ENCODE data around the gene SLC25A21.
A peak's percentile ranks its signal among the peaks of the same experiment; 100 is the strongest.

Gene SLC25A21

DNA sequence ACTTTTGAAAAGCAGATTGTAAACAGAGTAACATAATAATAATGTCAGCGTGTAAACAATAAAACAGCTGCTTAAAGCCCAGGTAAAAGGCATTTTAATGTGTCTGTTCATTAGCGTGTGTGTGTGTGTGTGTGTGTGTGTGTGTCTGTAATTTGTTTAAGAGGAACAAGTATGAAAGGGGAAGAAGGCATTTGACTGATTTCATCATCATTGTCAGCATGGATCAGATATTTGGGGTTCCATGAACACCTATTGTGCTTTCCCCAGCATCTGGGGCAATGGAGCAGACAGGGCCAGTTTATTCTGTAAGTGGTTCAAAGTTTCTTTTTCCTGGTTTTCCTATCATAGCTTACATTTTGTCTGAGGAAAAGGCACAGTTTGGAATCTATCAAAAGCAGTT lies 28.9 kb downstream of the SLC25A21 start:
- DNase-seq (ENCODE audit: low read depth, low spot score) = no peak

DNA sequence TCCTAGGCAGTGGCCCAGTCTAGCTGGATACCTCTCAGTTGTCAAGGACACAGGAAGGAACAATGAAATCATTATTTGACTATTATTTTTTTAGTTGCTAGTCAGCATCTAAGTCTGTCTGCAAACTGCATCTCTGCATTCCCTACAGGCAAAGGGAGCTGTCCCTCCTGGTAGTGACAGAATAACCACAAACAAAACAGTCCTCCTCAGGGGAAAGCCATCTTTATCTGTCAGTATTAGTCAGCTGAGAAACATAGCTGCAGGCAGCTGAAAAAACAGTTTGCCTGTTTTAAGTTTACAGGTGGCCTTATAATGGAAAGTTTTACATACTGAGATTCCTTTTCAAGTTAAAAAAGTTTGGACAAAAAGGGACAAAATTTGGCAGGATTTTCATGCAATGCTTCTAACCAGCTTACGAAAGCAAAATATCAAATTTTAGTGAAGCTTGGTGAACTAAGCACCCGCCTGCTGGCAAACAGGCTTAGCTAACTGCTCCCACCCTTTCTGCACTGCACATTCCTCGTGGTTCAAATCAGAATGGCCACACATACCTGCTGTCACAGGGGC lies 29.5 kb downstream of the SLC25A21 start:
- peak; percentile 10 for DNase-seq (ENCODE audit: low read depth, low spot score)

DNA sequence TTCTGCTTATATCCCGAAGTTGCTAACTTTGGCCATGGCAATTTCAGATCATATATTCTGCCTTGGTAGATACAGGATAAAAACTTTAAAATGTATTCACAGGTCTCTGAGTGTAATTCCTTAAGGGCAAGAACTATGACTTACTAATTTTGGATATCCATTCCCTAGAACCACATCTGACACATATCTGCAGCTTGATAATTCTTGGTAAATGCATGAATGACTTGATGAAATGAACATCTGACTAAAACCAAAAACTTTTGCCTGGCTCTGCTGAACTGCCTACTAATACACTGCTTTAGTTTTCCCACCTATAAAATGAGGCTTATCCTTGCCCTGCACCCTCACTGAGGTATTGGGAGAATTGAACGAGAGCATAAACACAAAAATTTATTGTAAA lies 32.2 kb downstream of the SLC25A21 start:
- no peak for DNase-seq (ENCODE audit: low read depth, low spot score)

DNA sequence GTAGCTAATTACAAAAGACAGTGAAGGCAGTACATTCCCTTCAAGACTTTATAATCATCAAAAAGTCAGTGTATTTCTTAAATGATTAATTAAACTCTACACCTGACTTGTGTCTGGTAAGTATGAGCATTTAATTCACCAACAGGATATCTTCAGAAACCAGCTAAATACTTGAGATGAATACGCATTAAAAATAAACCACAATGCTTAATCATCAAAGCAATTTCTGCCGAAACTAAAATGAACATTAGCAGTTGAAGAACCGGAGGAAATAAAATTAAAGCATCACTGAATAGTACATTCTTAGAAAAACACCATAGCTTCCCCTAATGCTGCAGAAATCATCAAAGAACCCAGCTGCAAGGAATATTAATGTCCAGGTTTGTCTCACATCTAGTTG lies 32.7 kb downstream of the SLC25A21 start:
- no peak for DNase-seq (ENCODE audit: low read depth, low spot score)

DNA sequence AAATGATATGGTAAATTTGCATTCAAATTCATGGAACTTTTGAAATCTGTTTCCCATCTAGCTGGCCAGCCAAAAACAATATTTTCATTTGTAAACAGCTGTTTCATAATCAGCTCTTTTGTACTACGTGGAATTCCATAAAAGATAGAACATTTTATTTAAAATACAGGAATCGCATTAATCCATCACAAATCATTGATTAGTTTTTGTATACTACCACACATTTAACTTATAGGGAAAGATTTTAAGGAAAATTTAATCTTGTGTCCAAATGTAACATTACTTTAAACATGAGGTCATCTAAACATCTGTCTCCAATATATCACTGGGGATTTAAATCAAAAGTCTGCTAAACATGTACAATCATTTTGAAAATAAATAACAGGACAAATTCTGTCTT lies 33.5 kb downstream of the SLC25A21 start:
- DNase-seq (ENCODE audit: low read depth, low spot score) = no peak

DNA sequence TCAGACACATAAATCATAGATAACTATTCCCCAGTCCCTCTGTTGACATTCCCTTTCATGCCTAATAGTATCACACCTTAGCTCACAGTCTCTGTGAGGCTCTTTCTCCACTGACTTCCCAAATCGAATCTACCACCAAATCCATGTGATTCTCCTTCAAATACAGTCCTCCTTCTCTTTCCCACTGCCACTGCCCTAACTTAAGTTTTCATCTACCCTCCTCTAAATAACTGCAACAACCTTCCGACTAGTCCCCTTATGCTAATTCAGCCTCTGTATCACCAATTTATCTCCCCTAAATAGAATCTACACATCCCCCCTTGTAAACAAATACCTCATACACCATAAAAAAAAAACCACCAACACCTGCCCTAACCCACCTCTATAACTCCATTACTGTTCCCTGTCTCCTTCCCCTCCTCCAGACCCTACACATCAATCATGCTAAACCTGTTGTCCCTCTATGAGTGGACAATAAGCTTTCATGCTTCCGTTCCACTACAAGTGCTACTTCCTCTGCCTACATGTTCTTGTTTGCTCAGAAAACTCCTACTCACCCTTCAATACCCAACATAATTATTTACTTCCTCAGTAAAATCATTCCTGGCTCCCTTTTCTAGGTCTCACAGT lies 39.0 kb downstream of the SLC25A21 start:
- DNase-seq (ENCODE audit: low read depth, low spot score) = no peak

DNA sequence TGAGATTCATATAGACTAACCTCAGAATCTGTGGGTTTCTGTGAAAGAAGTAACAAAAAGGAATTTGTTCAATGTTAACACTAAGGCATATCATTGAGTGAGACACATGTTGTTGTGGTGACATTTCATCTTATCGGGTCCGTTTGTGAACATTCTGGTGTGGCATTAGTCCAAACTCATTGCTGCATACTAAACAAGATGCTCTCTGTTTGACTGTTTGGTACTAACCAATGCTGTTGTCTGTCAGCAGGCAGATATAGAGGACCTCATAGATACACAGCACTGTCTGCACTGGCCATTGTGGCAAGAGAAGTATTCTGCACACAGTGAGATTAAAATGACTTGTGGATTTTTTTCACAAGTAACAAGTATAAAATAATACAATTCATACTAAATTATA lies 41.2 kb downstream of the SLC25A21 start:
- no peak for DNase-seq (ENCODE audit: low read depth, low spot score)

DNA sequence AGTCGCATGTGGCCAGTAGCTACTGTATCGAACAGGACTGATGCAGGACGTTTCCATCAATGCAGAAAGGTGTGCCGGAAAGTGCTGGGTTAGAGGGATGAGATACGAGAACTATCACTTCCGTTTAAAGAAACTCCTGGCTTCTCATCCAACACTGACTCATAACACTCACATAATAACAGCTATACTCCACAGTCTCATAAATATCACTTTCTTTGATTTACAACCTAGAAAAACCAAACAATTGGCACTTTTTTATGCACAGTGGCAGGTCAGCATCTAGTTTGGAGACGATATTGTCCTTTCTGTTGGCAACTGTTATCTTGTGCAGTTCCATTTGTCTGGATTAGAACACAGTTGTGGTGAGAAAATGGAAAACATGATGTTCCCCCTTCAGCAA lies 43.4 kb downstream of the SLC25A21 start:
- no peak for DNase-seq (ENCODE audit: low read depth, low spot score)

DNA sequence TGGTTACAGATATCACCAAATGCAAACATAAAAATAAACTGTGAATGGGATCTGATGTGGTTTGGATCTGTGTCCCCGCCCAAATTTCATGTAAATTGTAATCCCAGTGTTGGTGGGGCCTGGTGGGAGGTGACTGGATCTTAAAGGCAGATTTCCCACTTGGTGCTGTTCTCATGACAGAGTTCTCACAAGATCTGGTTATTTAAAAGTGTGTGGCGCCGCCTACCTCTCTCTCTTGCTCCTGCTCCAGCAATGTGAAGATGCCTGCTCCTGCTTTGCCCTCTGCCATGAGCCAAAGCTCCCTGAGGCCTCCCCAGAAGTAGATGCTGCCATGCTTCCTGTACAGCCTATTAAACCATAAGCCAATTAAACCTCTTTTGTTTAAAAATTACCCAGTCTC lies 47.8 kb downstream of the SLC25A21 start:
- DNase-seq (ENCODE audit: low read depth, low spot score) = no peak

DNA sequence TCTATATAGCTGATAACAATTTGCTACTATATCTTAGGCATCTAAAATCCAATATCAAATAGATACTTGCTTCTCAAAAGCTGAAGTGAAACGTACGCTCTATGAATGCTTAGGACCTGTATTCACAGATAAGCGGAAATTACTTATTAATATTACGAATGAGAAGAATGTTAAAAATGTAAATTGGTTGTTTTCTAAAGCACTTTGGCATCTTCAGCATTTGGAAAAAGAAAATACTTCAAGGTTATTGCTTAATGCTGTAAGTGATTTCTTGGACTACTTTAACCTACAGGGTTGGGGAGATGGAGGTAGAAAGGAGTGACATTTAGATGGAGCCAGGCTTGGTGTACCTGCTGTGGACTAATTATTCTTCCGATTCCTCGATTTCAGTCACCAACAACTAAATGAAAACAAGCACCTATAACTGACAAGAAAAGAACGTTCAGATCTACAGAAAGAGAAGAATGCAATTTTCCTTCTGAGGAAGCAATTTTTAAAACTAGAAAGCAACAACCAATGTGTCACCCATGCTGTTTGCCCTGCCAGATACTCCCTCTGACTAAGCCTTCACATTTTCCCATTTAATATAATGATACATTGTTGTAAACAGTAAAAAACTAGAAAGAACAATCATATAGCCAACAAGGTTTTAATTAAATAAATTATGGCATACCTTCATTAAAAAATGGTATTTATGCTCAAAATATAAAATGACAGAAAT lies 49.3 kb downstream of the SLC25A21 start:
- DNase-seq (ENCODE audit: low read depth, low spot score) = no peak

DNA sequence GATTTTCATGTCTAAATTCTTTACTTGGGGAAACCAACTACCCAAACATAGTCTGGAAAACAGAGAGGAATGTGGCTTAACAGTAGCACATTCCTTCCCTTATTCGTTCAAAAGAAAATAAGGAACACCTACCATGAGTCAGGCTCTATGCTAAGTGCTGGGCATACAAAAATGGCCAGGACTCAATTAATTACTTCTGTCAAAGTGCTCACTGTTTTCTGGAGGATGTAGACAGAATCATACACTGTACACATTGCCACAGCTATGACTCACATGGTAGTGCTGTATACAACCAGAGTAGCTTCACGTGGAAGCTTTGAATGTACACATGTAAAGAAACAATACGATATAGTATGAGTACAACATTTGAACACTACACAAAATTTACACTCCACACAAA lies 50.1 kb downstream of the SLC25A21 start:
- no peak for DNase-seq (ENCODE audit: low read depth, low spot score)

DNA sequence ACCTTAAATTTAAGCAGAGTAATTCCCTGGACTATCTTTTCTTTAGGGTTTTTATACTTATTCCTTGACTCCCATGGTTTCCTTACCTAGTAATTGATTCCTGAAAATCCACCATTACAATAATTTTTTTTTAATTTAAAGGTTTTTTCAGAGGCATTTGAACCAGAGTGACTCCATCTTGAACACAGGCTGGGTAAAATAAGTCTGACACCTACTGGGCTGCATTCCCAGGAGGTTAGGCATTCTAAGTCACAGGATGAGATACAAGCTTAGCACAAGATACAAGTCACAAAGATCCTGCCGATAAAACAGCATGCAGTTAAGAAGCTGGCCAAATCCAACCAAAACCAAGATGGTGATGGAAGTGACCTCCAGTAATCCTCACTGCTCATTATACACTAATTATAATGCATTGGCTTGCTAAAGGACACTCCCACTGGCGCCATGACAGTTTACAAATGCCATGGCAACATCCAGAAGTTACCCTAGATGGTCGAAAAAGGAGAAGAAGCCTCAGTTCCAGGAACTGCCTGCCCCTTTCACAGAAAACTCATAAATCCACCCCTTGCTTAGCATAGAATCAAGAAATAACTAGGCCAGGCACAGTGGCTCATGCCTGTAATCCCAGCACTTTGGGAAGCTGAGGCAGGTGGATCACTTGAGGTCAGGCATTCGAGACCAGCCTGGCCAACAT lies 53.6 kb downstream of the SLC25A21 start:
- DNase-seq (ENCODE audit: low read depth, low spot score) = no peak

DNA sequence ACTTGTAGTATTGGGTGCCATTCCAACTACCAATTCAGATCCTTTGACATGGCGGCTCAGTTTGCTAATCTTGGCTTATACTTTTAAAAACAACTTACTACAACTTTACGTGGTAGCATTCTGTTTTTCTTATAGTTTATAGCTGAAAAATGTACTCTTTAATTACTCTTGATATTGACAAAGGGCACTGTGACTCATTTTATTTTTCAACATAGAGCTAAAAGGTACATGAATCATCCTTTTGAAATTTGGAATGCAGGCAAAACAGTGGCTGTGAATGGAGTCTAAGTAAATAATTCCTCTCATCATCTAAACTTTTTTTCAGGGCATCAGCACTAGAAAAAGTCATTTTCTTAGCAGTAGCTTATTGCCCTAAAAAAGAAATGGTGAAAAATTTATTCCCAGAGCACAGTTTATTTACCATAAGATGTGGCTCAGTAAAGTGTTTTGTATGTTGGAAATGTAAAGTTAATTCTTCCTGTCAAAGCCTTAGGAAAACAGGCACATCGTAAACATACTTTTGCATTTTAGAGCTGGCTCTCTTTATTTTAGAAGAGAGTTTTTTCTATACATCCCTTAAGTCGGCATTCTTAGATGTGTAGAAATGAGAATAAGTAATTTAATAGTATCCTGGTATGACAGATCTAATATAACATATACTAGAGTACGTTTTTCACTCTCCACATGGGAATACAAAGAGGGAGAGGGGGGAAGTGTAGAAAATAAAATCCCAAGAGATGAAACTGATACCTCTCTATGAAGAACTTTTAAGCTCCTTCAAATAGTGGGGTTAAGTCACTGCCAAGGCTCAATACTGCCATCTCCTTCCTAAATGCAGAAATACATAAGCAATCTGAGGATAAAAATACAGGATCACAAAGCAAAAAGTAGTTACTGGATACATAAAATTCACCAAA lies 55.2 kb downstream of the SLC25A21 start:
- DNase-seq (ENCODE audit: low read depth, low spot score) = peak; percentile 40

DNA sequence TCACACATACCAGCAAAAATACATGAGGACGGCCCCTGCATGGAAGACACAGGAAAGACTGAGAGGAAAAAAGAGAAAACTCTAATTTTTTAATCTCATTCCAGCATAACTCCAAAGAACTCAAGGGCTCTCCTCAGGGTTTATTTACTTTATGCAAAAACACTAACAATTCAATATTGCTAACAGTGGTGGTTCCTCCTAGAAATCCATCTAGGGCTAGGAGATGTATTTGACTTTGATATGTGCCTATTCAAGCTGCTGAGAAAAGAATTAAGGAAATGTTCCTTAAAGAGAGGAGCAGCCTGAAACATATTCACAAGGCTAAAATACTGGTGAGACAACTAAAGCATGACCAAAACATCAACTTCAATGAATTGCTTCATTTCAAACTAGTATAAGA lies 57.0 kb downstream of the SLC25A21 start:
- no peak for DNase-seq (ENCODE audit: low read depth, low spot score)

DNA sequence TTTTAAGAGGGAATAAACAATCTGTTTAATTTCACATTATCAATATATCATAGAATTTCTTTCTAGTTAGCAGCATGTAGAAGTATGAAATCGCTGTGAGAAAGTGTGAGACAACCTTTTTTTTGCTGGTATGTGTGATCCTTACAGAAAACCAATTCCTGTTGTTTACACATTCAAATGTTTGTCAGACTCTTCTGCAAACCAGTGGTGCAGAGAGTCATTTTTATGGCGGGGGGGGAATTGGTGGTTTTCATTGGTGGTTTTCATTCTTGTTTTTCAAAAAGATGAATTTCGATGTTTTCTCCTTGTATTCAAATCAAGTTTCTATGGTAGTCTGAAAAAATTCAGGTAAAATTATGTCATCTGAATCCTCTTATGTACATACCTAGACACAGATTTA lies 57.8 kb downstream of the SLC25A21 start:
- DNase-seq (ENCODE audit: low read depth, low spot score) = no peak

DNA sequence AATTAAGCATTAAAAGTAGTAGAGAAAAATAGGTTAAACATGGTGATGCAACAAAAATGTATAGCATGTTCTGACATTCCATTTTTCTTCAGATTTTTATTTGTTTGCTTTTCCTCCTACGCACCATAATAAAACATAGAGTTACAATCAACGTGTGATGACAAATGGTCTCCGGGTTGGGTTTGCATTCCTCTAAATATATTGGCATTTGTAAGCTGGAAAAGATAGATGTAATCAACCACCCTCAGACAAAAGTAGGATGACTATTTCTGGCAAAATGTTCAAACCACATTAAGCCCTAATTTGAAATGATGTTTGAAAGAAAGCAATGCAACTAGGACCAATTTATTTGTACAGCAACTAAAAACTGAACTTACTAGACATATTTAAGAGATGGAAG lies 58.4 kb downstream of the SLC25A21 start:
- DNase-seq (ENCODE audit: low read depth, low spot score) = no peak

DNA sequence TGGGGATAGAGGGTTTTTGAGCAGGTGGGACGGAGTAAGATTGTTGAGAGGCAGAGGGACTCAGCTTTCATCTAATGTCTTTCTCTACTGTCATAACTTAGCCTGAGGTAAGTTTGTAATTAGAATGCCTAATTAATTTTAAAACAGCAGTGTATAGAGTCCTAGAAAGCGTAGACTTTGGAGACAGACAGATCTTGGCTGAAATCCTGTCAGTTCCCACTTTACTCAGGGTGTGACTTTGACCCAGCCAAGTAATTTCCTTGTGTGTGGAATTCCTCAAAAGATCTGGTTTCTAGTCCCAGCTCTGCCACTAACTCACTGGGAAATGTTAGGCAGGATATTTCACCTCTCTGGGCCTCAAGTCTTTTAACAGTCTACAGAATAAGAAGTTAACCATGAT lies 74.3 kb downstream of the SLC25A21 start:
- no peak for DNase-seq (ENCODE audit: low read depth, low spot score)

DNA sequence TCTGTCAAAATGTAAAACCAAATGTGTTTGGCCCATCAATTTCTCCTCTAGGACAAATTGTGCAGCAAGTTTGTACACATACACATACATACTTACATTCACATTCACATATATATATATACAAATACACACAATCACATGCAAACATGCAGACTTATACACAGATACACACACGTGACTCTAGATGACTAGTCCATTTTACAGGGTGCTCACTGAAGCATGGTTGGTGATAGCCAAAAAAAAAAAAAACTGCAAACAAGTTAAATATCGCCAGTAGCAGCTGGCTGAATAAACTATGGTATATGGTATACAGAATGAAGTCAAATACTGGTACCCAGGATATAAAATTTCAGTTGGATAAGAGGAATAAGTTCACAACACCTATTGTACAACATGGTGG lies 77.9 kb downstream of the SLC25A21 start:
- DNase-seq (ENCODE audit: low read depth, low spot score) = no peak

DNA sequence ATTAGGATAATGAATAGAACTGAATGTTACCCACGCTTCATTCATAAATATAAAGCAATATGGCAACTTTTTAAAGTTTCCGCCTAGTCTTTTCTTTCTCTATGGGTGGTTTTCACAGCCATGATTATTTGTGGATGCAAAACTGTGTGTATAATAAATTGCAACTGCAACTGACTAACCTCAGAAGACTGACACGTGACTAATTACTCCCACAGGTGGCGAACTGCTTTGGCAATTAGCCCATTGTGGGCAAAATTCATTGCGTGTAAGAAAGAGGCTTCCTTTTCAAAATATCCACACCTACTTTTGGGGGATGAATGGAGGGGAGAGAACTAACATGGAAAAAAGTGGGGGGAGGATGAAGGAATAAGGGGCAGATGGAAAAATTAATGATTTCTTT lies 79.0 kb downstream of the SLC25A21 start:
- DNase-seq (ENCODE audit: low read depth, low spot score) = no peak

DNA sequence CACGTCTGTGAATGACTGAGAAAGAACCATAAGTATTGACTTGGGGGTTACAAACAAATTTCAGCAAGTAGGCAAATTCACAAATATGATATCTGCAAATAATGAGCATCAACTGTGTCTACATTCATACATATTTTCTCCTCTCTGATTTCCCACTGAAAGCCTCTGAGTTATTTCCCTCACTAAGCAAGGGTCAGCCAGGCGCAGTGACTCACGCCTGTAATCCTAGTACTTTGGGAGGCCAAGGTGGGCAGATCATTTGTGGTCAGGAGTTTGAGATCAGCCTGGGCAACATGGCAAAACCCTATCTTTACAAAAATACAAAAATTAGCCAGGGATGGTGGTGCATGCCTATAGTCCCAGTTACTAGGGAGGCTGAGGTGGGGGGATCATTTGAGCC lies 80.8 kb downstream of the SLC25A21 start:
- DNase-seq (ENCODE audit: low read depth, low spot score) = no peak

DNA sequence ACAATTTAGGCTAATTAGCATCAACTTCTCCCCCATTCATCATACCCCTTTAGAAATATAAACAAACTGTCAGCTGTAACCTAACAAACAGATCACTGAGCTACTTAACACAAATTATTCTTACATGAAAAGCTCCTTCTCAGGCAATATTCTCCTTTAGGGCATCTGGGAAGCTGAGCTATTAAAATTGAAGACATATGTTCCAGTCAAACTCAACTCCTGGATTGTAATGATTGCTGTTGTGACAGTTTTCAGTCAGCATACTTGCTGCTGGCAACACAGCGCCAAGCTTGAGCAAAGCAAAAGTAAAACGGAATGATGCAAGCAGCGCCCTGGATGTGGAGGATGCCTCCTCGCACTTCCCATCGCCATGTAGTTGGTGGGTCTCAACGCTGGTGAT lies 82.4 kb downstream of the SLC25A21 start:
- no peak for DNase-seq (ENCODE audit: low read depth, low spot score)

DNA sequence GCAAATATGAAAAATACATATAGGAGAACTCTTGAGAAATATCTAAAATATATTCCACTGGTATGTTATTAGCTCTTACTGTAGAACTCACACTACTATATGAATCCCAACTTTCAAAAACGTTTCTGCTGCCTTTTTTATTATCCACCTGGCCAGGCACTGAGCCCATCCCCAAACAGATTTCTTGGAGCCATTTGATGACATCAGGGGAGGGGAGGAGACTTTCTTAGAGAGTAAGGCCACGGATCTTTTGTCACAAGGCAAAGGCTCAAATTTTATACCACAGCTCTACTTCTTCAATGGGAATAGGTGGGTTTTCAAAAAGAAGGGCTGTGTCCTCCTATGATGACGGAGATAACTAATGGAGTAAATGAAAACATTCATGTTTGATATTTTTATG lies 83.0 kb downstream of the SLC25A21 start:
- DNase-seq (ENCODE audit: low read depth, low spot score) = no peak
